ENCODE results near the gene TAS2R9. TPM values are rescaled to one million over a fixed set of nuclear protein-coding genes. Genes with fewer than 3 reads are reported as not detected.

Gene TAS2R9
- total RNA-seq, 1 experiment from 2014 or later = not detected

DNA sequence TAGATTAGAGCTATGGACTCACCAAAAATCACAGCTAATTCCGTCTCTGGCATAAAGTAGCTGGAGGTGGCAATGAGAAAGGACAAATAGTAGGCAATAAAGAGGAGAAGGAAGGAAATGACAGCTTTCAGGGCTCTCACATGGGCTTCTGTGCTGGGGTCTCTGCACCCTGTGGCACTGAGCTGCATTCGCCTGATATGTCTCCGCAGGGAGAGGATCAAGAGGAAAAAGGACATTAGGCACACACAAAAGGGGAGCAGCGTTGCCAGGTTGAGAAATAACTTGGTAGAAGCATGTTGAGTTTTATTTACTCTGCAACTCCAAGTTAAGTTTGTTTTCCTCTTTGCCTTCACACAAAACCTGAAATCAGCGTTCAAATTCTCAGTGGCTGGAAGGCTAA, 8.2 kb downstream of the TAS2R9 start:
- H3K9me3 ChIP-seq (ENCODE audit: control insufficient read depth in 1 of 2, insufficient read depth in 1 of 2, low read depth in 1 of 2, low read length in 2 of 2) = no peaks in the 10 kb centered on the region
- H3K9me2 ChIP-seq (ENCODE audit: insufficient read depth) = no peaks in the 10 kb centered on the region
- no peak overlapping the region for H3K4me3 ChIP-seq (replicated peaks in 1 of 2; ENCODE audit: low read depth in 1 of 2, low read length in 2 of 2)
- H3K79me2 ChIP-seq (ENCODE audit: insufficient read depth, low read length) = no peaks in the 10 kb centered on the region
- no peaks in the 10 kb centered on the region for H3K27me3 ChIP-seq (ENCODE audit: insufficient read depth, low read length)
- no TSS peak for BruUV-seq (replicated peaks)
- H3K9ac ChIP-seq (ENCODE audit: low read length) = no peak overlapping the region
- no peak for DNase-seq (ENCODE audit: low read depth, low spot score)
- intact Hi-C loops (cut with micrococcal nuclease) = no loop called here
- no peak overlapping the region for H2AFZ ChIP-seq (ENCODE audit: low read depth, low read length, poor library complexity, severe bottlenecking)
- H3K4me2 ChIP-seq (ENCODE audit: low read length) = no peak overlapping the region
- TF ChIP-seq EZH2phosphoT487 (IDR thresholded peaks at IDR 0.05; ENCODE audit: borderline replicate concordance) (no peak), SIN3A (IDR thresholded peaks at IDR 0.05; ENCODE audit: low read depth) (no peak), ZFX (IDR thresholded peaks at IDR 0.05) (no peak), EZH2 (IDR thresholded peaks at IDR 0.05) (no peak), RAD21 (IDR thresholded peaks at IDR 0.05; ENCODE audit: low read depth) (no peak), SRF (IDR thresholded peaks at IDR 0.05; ENCODE audit: low read depth) (no peak), ELF1 (IDR thresholded peaks at IDR 0.05; ENCODE audit: borderline replicate concordance, low read depth) (no peak), TCF7L2 (IDR thresholded peaks at IDR 0.05; ENCODE audit: borderline replicate concordance, extremely low read depth, insufficient read depth, insufficient read length) (no peak), POLR2A (IDR thresholded peaks at IDR 0.05; ENCODE audit: borderline replicate concordance, extremely low read depth, insufficient read depth, insufficient read length) (no peak), POLR2AphosphoS5 (IDR thresholded peaks at IDR 0.05; ENCODE audit: low read depth, low read length) (no peak), FOSL1 (IDR thresholded peaks at IDR 0.05; ENCODE audit: low read depth) (no peak), EGR1 (IDR thresholded peaks at IDR 0.05; ENCODE audit: low read depth) (no peak), SP1 (IDR thresholded peaks at IDR 0.05; ENCODE audit: low read depth) (no peak), YY1 (IDR thresholded peaks at IDR 0.05; ENCODE audit: extremely low read depth, insufficient replicate concordance, low read depth, low read length) (no peak)
- TF ChIP-seq, protein P1, sequence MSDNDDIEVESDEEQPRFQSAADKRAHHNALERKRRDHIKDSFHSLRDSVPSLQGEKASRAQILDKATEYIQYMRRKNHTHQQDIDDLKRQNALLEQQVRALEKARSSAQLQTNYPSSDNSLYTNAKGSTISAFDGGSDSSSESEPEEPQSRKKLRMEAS (IDR thresholded peaks at IDR 0.05) = no peak
- TF ChIP-seq, protein P2, sequence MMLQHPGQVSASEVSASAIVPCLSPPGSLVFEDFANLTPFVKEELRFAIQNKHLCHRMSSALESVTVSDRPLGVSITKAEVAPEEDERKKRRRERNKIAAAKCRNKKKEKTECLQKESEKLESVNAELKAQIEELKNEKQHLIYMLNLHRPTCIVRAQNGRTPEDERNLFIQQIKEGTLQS (IDR thresholded peaks at IDR 0.05) = no peak
- TF ChIP-seq, protein P3, sequence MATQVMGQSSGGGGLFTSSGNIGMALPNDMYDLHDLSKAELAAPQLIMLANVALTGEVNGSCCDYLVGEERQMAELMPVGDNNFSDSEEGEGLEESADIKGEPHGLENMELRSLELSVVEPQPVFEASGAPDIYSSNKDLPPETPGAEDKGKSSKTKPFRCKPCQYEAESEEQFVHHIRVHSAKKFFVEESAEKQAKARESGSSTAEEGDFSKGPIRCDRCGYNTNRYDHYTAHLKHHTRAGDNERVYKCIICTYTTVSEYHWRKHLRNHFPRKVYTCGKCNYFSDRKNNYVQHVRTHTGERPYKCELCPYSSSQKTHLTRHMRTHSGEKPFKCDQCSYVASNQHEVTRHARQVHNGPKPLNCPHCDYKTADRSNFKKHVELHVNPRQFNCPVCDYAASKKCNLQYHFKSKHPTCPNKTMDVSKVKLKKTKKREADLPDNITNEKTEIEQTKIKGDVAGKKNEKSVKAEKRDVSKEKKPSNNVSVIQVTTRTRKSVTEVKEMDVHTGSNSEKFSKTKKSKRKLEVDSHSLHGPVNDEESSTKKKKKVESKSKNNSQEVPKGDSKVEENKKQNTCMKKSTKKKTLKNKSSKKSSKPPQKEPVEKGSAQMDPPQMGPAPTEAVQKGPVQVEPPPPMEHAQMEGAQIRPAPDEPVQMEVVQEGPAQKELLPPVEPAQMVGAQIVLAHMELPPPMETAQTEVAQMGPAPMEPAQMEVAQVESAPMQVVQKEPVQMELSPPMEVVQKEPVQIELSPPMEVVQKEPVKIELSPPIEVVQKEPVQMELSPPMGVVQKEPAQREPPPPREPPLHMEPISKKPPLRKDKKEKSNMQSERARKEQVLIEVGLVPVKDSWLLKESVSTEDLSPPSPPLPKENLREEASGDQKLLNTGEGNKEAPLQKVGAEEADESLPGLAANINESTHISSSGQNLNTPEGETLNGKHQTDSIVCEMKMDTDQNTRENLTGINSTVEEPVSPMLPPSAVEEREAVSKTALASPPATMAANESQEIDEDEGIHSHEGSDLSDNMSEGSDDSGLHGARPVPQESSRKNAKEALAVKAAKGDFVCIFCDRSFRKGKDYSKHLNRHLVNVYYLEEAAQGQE (IDR thresholded peaks at IDR 0.05; ENCODE audit: low read depth) = no peak
- H3K27ac ChIP-seq (ENCODE audit: low read depth, low read length) = no peak overlapping the region
- H3K4me1 ChIP-seq (ENCODE audit: control insufficient read depth in 1 of 2, insufficient read depth in 2 of 2, low read length in 2 of 2) = no peaks in the 10 kb centered on the region
- ATAC-seq = no peak
- no peaks in the 10 kb centered on the region for H3K36me3 ChIP-seq (ENCODE audit: control insufficient read depth in 1 of 2, insufficient read depth in 2 of 2, low read length in 2 of 2)
- no peaks in the 10 kb centered on the region for H4K20me1 ChIP-seq (ENCODE audit: insufficient read depth)
- ChIA-PET POLR2A (no interaction called here), CTCF (no interaction called here), RAD21 (ENCODE audit: low non-redundant PET in 1 of 2, low total read pairs in 2 of 2, uncharacterized antibody in 2 of 2, unreplicated experiment in 2 of 2) (no interaction called here)
